Activated naive CD4-positive, alpha-beta T cell treated with anti-CD3 and anti-CD28 coated beads for 36 hours (primary cell): ENCODE results near the gene CEP63. TPM values are rescaled to one million over a fixed set of nuclear protein-coding genes. Genes with fewer than 3 reads are reported as not detected.

Experiments used
- CTCF ChIA-PET: fragments of 350-600 bp; sonication (Branson Sonifier 250); formaldehyde crosslinking; loops from one replicate; lab custom pipeline; 2021; ENCODE audit warnings: antibody characterized with exemption; lab: Charles Lee
- DNase-seq: peaks from one replicate; pipeline ENCODE4 v3.0.0-alpha.2; 2020
- H3K27ac Mint-ChIP-seq: one replicate; pipeline ENCODE4 v1.8.0; 2021; ENCODE audit warnings: mild to moderate bottlenecking, mixed read lengths
- H3K27me3 Mint-ChIP-seq: one replicate; pipeline ENCODE4 v1.8.0; 2021; ENCODE audit warnings: low read depth, mixed read lengths
- H3K36me3 Mint-ChIP-seq: one replicate; pipeline ENCODE4 v1.8.0; 2021; ENCODE audit warnings: low read depth, mixed read lengths
- H3K4me1 Mint-ChIP-seq: one replicate; pipeline ENCODE4 v1.8.0; 2021; ENCODE audit warnings: low read depth, mixed read lengths
- H3K4me3 Mint-ChIP-seq: one replicate; pipeline ENCODE4 v1.8.0; 2021; ENCODE audit warnings: mild to moderate bottlenecking, moderate library complexity, mixed read lengths
- H3K9me3 Mint-ChIP-seq: one replicate; pipeline ENCODE4 v1.8.0; 2021; ENCODE audit warnings: mixed read lengths
- intact Hi-C: fragments of 100-400 bp; cut with micrococcal nuclease; formaldehyde crosslinking; loops from one replicate; pipeline ENCODE4 v1.15.1; 2023
- total RNA-seq, 2 experiments: library from RNA; stranded (reverse); gene quantifications; one replicate each; pipeline ENCODE4 v1.2.3, GENCODE V29; 2021

The CEP63 gene
- total RNA-seq, 2 experiments from 2014 or later, result 26.9 to 27.0 TPM

DNA sequence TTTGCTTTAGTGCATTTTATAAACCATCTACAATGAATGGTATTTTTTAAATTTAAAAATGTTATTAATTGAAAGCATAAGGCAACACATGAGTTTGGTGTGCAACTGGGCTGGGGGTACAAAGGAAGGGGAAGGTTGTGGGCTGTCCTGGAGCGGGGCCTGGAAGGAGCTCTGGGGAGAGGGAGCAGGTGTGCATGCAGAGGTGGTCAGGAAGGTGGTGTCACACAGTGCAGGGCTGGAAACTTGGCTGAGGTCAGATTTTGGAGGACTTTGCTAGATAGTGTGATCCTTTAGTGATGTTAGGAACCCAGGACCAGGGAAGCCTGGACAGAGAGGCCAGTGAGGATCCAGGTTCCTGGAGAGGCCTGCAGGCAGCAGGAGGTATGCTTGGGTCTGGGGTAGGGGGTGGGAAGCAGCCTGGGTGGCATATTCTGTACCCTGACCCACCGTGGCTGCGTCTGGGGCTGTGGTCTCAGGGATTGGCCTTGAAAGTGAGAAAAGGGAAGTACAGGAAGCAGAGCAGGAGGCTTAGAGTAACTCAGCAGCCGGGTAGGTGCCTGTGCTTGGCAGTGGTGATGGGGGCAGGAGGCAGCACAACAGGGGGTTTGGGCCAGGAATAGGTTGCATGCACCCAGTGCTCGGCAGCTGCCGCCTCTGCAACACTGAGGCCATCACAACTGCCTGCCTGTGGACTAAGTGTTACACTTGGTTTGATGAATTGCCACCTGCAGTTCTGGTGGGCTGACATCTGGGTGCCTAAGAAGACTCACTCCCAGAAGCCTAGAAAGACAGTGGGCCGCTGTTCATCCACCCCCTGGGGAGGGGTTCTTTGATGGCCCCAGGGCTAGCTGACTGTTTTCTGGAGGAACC, 132.0 kb downstream of the CEP63 start:
- H3K4me1 Mint-ChIP-seq, result no peaks in the 10 kb centered on the region
- DNase-seq, result no peak
- no peaks in the 10 kb centered on the region for H3K9me3 Mint-ChIP-seq
- intact Hi-C loops, result no loop called here
- no peak overlapping the region for H3K27ac Mint-ChIP-seq
- no peak overlapping the region for H3K4me3 Mint-ChIP-seq
- H3K27me3 Mint-ChIP-seq, result no peaks in the 10 kb centered on the region
- no peaks in the 10 kb centered on the region for H3K36me3 Mint-ChIP-seq
- CTCF ChIA-PET, result interaction anchor here (0.6 kb wide), 1 partner anchor 137 kb away, joined by 3 read pairs; no protein-coding TSS in a partner anchor

DNA sequence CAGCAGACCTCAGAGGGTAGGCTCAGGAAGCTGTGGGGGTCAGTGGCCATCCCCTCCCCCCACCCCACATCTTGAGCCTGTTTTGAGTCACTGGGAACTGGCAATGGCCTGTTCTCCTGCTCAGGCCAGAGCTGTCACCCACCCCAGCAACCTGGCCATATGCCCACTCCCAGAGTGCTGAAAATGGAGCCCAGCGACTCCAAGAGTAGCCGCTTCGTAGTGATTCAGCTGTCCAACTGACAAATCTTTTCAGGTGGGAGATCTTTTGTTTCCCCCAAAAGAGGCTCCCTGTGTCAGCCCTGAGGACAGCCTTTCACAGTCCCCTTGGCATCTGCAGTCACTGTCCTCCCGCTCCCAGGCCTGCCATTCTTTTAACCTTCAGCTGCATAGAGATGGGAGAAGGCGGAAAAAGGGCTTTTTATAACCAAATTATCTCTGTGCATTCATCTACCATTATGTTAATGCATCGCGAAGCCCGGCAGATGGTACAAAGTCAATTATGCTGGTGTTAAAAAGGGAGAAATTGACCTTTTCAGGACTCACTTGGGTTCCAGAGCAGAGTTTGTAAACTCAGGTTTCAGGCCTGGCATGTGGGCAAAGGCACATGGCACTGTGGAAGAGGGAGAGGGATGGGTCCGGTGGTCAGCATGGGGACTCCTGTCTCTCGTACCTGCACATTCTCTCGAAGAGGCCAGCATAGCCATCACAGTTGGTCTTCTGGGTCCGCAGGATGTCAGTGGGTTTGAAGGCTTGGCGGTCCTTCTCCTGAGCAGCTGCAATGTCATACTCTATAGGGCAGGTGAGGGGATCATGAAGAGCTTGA, 132.8 kb downstream of the CEP63 start:
- DNase-seq, result no peak
- Mint-ChIP-seq H3K4me1 (no peaks in the 10 kb centered on the region), H3K36me3 (no peaks in the 10 kb centered on the region), H3K27me3 (no peaks in the 10 kb centered on the region), H3K27ac (no peak overlapping the region), H3K9me3 (no peaks in the 10 kb centered on the region), H3K4me3 (no peak overlapping the region)
- intact Hi-C loops, result no loop called here
- CTCF ChIA-PET, result no interaction called here

DNA sequence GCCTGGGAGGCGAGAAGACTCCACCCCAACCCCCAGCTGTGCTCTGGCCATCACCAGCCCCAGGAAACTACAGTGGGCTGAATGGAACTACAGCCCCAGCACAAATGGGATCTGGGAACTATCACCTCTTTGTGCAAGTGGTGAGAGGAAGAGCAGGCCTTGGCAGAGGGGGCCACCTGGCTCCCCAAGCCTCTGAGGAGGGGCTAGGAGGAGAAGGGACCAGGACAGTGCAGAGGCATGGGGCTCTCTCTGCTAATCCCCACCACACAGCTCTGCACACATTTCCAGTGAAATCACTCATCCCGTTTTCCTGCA, 133.4 kb downstream of the CEP63 start:
- Mint-ChIP-seq H3K9me3 (no peaks in the 10 kb centered on the region), H3K27me3 (no peaks in the 10 kb centered on the region), H3K4me1 (no peaks in the 10 kb centered on the region), H3K4me3 (no peak overlapping the region), H3K27ac (no peak overlapping the region), H3K36me3 (no peaks in the 10 kb centered on the region)
- no peak for DNase-seq
- intact Hi-C loops, result no loop called here
- CTCF ChIA-PET, result no interaction called here

DNA sequence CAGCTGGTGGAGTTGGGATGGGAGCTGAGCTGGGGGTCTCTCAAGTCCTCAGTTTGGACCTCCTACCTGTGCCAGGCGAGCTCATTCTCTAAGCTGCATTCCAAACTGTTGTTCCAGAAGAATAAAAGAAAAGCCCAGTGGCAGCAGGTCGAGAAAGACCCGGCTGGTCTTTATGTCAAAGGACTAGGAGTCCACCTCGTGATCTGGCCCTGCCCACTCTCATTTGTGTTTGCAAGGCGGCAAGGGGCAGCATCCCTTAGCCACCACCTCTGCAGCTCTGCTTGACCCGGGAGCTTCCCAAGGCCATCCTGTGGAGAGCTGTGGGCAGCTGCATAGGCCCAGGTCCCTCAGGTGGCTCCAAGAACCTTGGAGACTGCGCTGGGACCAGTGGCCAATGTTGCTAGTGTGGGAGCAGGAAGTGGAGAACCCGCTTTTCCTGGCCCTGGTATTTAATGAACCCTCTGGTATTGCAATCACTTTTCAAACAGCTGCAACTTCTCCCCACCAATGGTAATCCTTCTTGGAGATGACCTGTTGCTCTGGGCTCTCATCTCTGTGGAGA, 134.1 kb downstream of the CEP63 start:
- CTCF ChIA-PET, result no interaction called here
- Mint-ChIP-seq H3K4me1 (no peaks in the 10 kb centered on the region), H3K27ac (no peak overlapping the region), H3K27me3 (no peaks in the 10 kb centered on the region), H3K4me3 (no peak overlapping the region), H3K36me3 (no peaks in the 10 kb centered on the region), H3K9me3 (no peaks in the 10 kb centered on the region)
- intact Hi-C loops, result no loop called here
- no peak for DNase-seq

DNA sequence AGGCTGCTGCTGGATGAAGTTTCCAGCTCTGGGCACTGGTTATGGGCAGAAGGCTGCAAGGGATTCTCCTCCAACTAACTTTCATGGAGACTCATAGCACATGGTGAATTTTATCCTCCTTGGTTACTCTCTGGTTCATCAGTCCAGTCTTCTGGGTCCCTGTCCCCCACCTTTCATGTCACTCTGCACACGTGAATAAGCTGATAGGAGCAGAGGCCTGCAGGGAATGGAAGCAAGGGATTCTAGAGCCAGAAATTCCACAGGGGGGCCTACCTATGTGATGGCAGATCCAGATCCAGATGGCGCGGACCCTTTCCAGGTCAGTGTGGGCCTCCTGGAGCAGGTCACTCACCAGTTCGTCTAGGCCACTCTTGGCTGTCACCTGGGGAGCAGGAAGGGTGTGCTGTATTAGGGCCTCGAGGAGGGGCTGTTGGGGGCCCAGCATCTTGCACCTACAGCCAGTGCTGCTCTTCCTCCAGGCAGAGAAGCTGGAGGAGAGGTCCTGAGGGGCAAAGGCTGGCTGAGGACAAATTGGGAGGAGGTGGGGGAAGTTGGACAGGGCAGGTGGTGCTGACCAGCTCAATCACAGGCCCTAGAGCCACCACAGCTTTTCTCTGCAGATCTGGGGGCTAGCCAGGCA, 134.7 kb downstream of the CEP63 start:
- Mint-ChIP-seq H3K36me3 (no peaks in the 10 kb centered on the region), H3K4me1 (no peaks in the 10 kb centered on the region), H3K27ac (no peak overlapping the region), H3K4me3 (no peak overlapping the region), H3K27me3 (no peaks in the 10 kb centered on the region), H3K9me3 (no peaks in the 10 kb centered on the region)
- intact Hi-C loops, result no loop called here
- CTCF ChIA-PET, result no interaction called here
- no peak for DNase-seq

DNA sequence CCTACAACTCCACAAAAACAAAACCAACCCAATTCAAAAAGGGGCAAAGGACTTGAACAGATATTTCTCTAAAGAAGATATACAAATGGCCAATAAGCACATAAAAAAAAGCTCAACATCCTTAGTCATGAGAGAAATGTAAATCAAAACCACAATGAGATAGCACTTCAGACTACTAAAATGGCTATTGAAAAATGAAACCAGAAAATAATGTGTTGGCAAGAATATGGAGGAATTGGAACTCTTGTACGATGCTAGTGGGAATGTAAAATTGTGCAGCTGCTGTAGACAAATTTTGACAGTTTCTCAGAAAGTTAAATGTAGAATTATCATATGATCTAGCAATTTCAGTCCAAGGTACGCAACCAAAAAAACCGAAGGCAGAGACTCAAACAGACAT, 136.0 kb downstream of the CEP63 start:
- H3K9me3 Mint-ChIP-seq, result no peaks in the 10 kb centered on the region
- no peak overlapping the region for H3K4me3 Mint-ChIP-seq
- no peaks in the 10 kb centered on the region for H3K4me1 Mint-ChIP-seq
- CTCF ChIA-PET, result no interaction called here
- no peaks in the 10 kb centered on the region for H3K36me3 Mint-ChIP-seq
- no peak overlapping the region for H3K27ac Mint-ChIP-seq
- no peaks in the 10 kb centered on the region for H3K27me3 Mint-ChIP-seq
- intact Hi-C loops, result no loop called here
- no peak for DNase-seq

DNA sequence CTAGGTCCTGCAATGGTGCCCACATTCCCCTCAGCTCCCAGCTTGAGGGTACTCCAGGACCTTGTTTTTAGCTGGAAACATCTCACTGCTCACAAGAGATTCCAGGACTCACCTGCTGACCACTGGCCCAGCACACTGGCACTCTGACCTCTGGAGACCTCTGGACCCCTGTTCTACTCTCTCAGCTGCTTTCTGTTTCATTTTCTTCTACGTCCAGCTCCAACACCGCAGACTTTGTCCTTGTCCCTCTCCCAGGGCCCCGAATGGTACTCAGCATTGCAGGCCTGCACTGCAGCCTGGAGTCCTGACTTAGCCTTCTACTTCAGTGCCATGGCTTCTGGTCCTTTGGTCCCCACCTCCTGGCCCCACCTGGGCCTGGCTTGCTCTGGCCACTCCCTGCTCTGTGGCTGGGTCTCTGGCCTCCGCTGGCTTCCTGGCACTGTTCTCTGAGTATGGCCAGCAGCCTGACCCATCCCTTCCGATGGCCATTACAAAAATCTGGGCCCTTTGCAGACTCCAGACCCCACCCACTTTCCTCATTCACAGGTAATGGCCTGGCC, 137.0 kb downstream of the CEP63 start:
- no peak for DNase-seq
- intact Hi-C loops, result no loop called here
- no peaks in the 10 kb centered on the region for H3K9me3 Mint-ChIP-seq
- no peak overlapping the region for H3K4me3 Mint-ChIP-seq
- CTCF ChIA-PET, result no interaction called here
- no peaks in the 10 kb centered on the region for H3K27me3 Mint-ChIP-seq
- H3K4me1 Mint-ChIP-seq, result no peaks in the 10 kb centered on the region
- no peak overlapping the region for H3K27ac Mint-ChIP-seq
- no peaks in the 10 kb centered on the region for H3K36me3 Mint-ChIP-seq

DNA sequence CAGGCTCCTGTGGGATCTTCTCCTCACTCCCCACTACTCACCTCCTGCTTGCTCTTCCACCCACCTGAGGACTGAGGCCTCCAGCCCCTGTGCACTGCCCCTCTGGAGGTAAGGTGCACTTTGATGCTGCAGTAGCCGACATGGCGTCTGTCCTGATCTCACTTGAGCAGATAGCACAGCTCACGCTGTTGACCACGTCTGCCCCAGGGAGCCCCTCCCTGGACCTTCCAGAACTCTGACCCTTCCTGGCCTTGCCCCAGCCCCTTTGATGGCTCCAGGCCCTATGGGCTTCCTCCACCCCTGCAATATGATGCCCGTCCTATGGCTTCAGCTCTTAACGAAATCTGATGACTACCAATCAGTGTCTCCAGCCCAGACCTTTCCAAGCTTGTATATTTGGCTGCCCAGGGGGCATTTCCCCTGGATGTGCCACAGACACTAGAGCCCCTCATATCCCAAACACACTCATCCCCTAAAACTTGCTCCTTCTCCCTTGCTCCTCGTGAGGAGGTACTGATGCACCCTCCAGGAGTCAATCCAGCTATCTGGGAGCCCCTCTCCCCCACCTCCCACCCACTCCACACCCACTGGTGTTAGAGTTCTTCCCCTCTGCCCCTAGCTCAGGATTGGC, 137.9 kb downstream of the CEP63 start:
- Mint-ChIP-seq H3K27ac (no peak overlapping the region), H3K36me3 (no peaks in the 10 kb centered on the region), H3K4me3 (no peak overlapping the region), H3K27me3 (no peaks in the 10 kb centered on the region), H3K9me3 (no peaks in the 10 kb centered on the region), H3K4me1 (no peaks in the 10 kb centered on the region)
- intact Hi-C loops, result no loop called here
- DNase-seq, result no peak
- CTCF ChIA-PET, result no interaction called here

Other genes with a start within 250 kb of the CEP63 start
- gene RYK, start 235.2 kb upstream of the CEP63 start, total RNA-seq, result 10 to 100 TPM; 19.5 to 19.7 TPM
- gene AMOTL2, start 111.6 kb upstream of the CEP63 start, total RNA-seq, result under 1 TPM in 1 of 2 experiments, not detected in 1; 0.31 TPM
- gene ANAPC13, start 72 bp upstream of the CEP63 start, total RNA-seq, result 10 to 100 TPM; 42.6 to 44.7 TPM
- not detected for gene KY, start 165.0 kb downstream of the CEP63 start, total RNA-seq